Prostate gland (tissue), 2 donors: ENCODE data around the gene ADAMTS2. TPM values are rescaled to one million over a fixed set of nuclear protein-coding genes. Genes with fewer than 3 reads are reported as not detected.

Experiments
- DNase-seq: peaks from one replicate; pipeline ENCODE4 v3.0.0-alpha.2; 2019; ENCODE audit warnings: low spot score
- H3K27ac ChIP-seq, 2 donors: fragments of 200-600 bp; sonication (generic); 2 replicates each; pipeline ENCODE4 v1.5.1; 2017 to 2019
- H3K27me3 ChIP-seq: fragments of 200-600 bp; sonication (generic); replicated peaks from 2 replicates; pipeline ENCODE4 v1.5.1; 2019; ENCODE audit not compliant: insufficient read depth
- H3K36me3 ChIP-seq, 2 donors: fragments of 200-600 bp; sonication (generic); 1 replicate in 1 of 2; 2 replicates in 1 of 2; pipeline versions ENCODE4 v1.5.1 to v1.8.1; 2017 to 2019
- H3K4me1 ChIP-seq: fragments of 200-600 bp; sonication (generic); replicated peaks from 2 replicates; pipeline ENCODE4 v1.5.1; 2019
- H3K4me3 ChIP-seq, 2 donors: fragments of 200-600 bp; sonication (generic); 2 replicates each; pipeline ENCODE4 v1.5.1; 2017 to 2019
- H3K9me3 ChIP-seq: fragments of 200-600 bp; sonication (generic); 2 replicates; pipeline ENCODE4 v1.5.1; 2017
- POLR2A ChIP-seq: fragments of 450-650 bp; IDR thresholded peaks from one replicate; pipeline ENCODE4 v1.6.1; 2016; ENCODE audit warnings: antibody characterized with exemption, mild to moderate bottlenecking
- POLR2AphosphoS5 ChIP-seq: sonication (generic); formaldehyde crosslinking; IDR thresholded peaks from one replicate; pipeline ENCODE4 v1.6.1; 2017; ENCODE audit warnings: antibody characterized with exemption
- WGBS: methylation state at CpG from one replicate; pipeline ENCODE4 v1.1.5; 2018; 5-methylcytosine and 5-hydroxymethylcytosine counted together
- intact Hi-C: fragments of 100-400 bp; cut with DNase I; formaldehyde crosslinking; loops from one replicate; pipeline ENCODE4 v1.14.2; 2022
- total RNA-seq, 2 donors: library from RNA; depleted of rRNA; stranded (reverse); fragments of >200 nt; gene quantifications; one replicate each; pipeline ENCODE4 v1.1.0, GENCODE V29; 2016
- TF ChIP-seq, protein P1 (sequence below), 4 experiments: fragments of 200-600 bp in 2 of 4; fragments of 450-650 bp in 2 of 4; sonication (generic) in 2 of 4; IDR thresholded peaks; 1 replicate in 3 of 4; 2 replicates in 1 of 4; pipeline ENCODE4 v1.5.1; 2016 to 2019; ENCODE audit warnings: antibody characterized with exemption in 4 of 4, mild to moderate bottlenecking in 2 of 4, moderate library complexity in 2 of 4

The ADAMTS2 gene
- total RNA-seq, 2 donors from 2014 or later, result 2.0 to 20.3 TPM

DNA sequence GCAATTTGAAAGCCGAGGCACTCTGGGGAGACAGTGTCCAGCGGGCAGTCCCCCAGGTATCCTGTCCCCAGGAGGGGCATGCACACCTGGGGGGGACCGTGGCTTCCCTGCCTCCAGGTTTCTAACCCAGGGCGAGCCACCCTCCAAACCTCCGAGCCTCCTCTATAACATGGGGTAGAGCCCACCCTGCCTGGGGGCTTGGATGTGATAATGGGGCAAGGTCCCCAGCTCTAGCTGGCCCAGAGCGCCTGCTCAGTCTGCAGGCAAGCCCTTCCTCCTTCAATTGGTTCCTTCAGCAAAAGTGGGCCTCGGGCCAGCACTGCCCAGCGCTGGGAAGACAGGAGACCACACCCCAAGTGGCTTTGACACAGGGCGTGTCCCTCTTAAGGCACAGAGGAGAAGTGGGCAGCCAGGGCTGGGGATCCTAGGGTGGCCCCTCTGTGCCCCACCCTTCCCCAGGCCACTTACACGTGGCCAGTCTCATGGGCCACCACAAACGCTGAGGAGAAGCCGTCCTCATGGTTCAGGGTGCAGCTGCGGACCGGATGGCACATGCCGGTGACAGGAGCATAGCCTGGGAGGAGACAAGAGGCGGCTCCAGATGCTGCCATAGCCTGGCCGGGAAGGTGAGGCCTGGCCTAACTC lies 190.8 kb downstream of the ADAMTS2 start:
- no peak overlapping the region for H3K4me3 ChIP-seq
- no peak for DNase-seq
- H3K36me3 ChIP-seq, result no peaks in the 10 kb centered on the region
- intact Hi-C loops, result no loop called here
- TF ChIP-seq POLR2AphosphoS5 (no peak), POLR2A (no peak)
- TF ChIP-seq, protein P1, sequence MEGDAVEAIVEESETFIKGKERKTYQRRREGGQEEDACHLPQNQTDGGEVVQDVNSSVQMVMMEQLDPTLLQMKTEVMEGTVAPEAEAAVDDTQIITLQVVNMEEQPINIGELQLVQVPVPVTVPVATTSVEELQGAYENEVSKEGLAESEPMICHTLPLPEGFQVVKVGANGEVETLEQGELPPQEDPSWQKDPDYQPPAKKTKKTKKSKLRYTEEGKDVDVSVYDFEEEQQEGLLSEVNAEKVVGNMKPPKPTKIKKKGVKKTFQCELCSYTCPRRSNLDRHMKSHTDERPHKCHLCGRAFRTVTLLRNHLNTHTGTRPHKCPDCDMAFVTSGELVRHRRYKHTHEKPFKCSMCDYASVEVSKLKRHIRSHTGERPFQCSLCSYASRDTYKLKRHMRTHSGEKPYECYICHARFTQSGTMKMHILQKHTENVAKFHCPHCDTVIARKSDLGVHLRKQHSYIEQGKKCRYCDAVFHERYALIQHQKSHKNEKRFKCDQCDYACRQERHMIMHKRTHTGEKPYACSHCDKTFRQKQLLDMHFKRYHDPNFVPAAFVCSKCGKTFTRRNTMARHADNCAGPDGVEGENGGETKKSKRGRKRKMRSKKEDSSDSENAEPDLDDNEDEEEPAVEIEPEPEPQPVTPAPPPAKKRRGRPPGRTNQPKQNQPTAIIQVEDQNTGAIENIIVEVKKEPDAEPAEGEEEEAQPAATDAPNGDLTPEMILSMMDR (IDR thresholded peaks at IDR 0.05), result no peak
- H3K27me3 ChIP-seq, result no peaks in the 10 kb centered on the region
- 82% methylated on average over 13 of the region's 17 CpGs for WGBS
- H3K9me3 ChIP-seq, result no peaks in the 10 kb centered on the region
- H3K4me1 ChIP-seq, result no peaks in the 10 kb centered on the region
- no peak overlapping the region for H3K27ac ChIP-seq

DNA sequence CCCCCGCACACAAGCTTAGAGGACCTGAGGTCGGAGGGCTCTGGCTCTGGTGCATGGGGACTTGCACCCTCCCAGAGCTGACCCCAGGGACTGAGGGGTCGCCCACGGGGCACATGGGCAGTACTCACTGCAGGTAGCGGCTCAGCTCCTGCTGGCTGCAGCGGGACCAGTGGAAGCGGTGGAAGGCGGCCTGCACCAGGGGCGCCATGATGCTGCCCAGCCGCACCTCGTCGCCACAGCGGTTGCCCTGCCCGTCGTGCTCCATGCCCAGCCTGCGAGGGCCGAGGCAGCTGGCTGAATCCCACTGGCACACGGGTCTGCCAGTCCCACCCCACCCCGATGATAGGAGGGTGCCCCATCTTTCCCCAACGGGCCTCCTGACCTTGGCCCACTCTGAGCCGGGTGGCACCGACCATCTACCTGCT lies 191.3 kb downstream of the ADAMTS2 start:
- no peak for DNase-seq
- Histone ChIP-seq H3K4me1 (no peaks in the 10 kb centered on the region), H3K9me3 (no peaks in the 10 kb centered on the region), H3K4me3 (no peak overlapping the region), H3K36me3 (no peaks in the 10 kb centered on the region), H3K27ac (no peak overlapping the region), H3K27me3 (no peaks in the 10 kb centered on the region)
- intact Hi-C loops, result no loop called here
- TF ChIP-seq POLR2AphosphoS5, result no peak
- no peak for TF ChIP-seq POLR2A
- TF ChIP-seq, protein P1 (IDR thresholded peaks at IDR 0.05), result no peak
- 94% methylated on average over 18 of the region's 22 CpGs for WGBS

DNA sequence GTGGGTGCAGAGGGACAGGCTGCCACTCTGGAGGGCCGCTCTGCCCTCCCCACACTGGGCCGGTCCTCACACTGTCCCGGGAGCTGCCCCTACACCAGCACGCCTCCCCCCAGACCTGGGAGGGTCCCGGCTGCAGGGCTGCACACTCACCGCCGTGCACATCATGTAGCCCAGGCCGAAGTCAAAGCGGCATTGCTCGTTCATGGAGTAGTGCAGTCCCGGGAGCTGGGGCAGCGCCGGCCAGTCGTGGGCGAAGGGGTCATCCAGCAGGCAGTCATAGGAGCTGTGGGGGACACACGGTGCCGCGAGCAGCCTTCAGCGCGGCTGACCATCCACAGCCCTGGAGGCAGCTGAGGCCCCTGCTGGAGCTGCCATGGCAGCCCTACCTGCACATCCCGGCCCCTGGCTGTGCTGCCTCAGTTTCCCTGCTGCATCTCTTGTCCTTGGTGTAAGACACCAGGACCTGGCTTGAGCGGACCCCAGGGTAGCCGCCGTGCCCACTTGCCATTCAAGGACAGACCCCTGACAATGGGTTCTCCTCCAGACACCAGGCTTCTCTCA lies 191.8 kb downstream of the ADAMTS2 start:
- intact Hi-C loops, result no loop called here
- no peak for DNase-seq
- TF ChIP-seq POLR2A, result no peak
- TF ChIP-seq POLR2AphosphoS5, result no peak
- TF ChIP-seq, protein P1 (IDR thresholded peaks at IDR 0.05), result no peak
- Histone ChIP-seq H3K36me3 (no peaks in the 10 kb centered on the region), H3K4me3 (no peak overlapping the region), H3K27ac (no peak overlapping the region), H3K4me1 (no peaks in the 10 kb centered on the region), H3K27me3 (no peaks in the 10 kb centered on the region), H3K9me3 (no peaks in the 10 kb centered on the region)
- WGBS, result 94% methylated on average over 12 of the region's 24 CpGs

DNA sequence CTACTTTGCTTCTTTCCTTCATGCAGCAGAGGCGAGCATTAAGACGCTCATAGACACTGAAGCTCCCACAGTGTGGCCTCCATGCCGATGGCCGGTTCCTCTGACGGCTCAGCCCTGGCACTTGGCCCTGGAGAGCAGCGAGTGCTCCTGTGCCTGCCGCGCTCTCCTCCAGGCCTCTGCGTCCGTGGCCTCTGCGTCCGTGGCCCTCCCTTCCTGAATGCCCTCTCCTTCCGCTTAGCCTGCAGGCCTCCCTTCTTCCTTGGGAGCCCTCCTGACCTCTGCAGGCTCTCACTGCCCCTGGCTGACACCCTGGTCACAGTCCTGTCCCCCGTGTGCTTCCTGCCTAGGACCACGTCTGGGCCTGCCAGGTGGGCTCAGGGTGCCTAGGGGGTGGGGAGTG lies 192.3 kb downstream of the ADAMTS2 start:
- intact Hi-C loops, result no loop called here
- Histone ChIP-seq H3K4me1 (no peaks in the 10 kb centered on the region), H3K36me3 (no peaks in the 10 kb centered on the region), H3K27ac (no peak overlapping the region), H3K27me3 (no peaks in the 10 kb centered on the region), H3K4me3 (no peak overlapping the region), H3K9me3 (no peaks in the 10 kb centered on the region)
- 96% methylated on average over 14 of the region's 15 CpGs for whole genome bisulfite sequencing
- TF ChIP-seq POLR2AphosphoS5 (no peak), POLR2A (no peak)
- TF ChIP-seq, protein P1 (IDR thresholded peaks at IDR 0.05), result no peak
- no peak for DNase-seq
